CD4-positive, alpha-beta memory T cell (primary cell): ENCODE data around the gene VPS45. TPM values are rescaled to one million over a fixed set of nuclear protein-coding genes. Genes with fewer than 3 reads are reported as not detected.

Experiments
- CTCF ChIA-PET: fragments of 350-600 bp; sonication (Branson Sonifier 250); formaldehyde crosslinking; loops from one replicate; lab custom pipeline; 2021; ENCODE audit warnings: inconsistent platforms; ENCODE audit not compliant: partially characterized antibody; lab: Charles Lee
- POLR2A ChIA-PET: fragments of 350-600 bp; sonication (Branson Sonifier 250); formaldehyde crosslinking; loops from one replicate; lab custom pipeline; 2021; ENCODE audit not compliant: partially characterized antibody; lab: Charles Lee
- DNase-seq, 5 donors: peaks; one replicate each; pipeline versions ENCODE4 v3.0.0 to v3.0.0-alpha.2; 2020 to 2022; ENCODE audit warnings: mixed read lengths in 1 of 5
- H3K27ac ChIP-seq: one replicate; pipeline ENCODE4 v1.7.0; 2013; ENCODE audit warnings: low read depth, low read length
- H3K27me3 ChIP-seq: 2 replicates; pipeline ENCODE4 v1.7.0; 2013; ENCODE audit warnings: mild to moderate bottlenecking, low read length, moderate library complexity; ENCODE audit not compliant: insufficient read depth
- H3K36me3 ChIP-seq: 2 replicates; pipeline ENCODE4 v1.7.0; 2013; ENCODE audit warnings: mild to moderate bottlenecking, low read length, moderate library complexity; ENCODE audit not compliant: insufficient read depth
- H3K4me1 ChIP-seq: 2 replicates; pipeline ENCODE4 v1.7.0; 2013; ENCODE audit warnings: mild to moderate bottlenecking, low read length, moderate library complexity; ENCODE audit not compliant: insufficient read depth
- H3K4me3 ChIP-seq, 2 donors: one replicate each; pipeline ENCODE4 v1.7.0; 2013; ENCODE audit warnings: low read length in 2 of 2, mild to moderate bottlenecking in 1 of 2
- H3K9me3 ChIP-seq, 2 donors: one replicate each; pipeline ENCODE4 v1.7.0; 2013; ENCODE audit warnings: low read length in 2 of 2, control low read depth in 1 of 2; ENCODE audit not compliant: control insufficient read depth in 1 of 2
- H3K27ac Mint-ChIP-seq, 7 donors: one replicate each; pipeline ENCODE4 v1.8.0; 2020 to 2021; ENCODE audit warnings: mixed read lengths in 7 of 7, mild to moderate bottlenecking in 6 of 7, inconsistent platforms in 3 of 7, moderate library complexity in 3 of 7
- H3K27me3 Mint-ChIP-seq, 2 donors: one replicate each; pipeline ENCODE4 v1.8.0; 2020 to 2021; ENCODE audit warnings: mixed read lengths in 2 of 2
- H3K36me3 Mint-ChIP-seq, 2 donors: one replicate each; pipeline ENCODE4 v1.8.0; 2020 to 2021; ENCODE audit warnings: mixed read lengths in 2 of 2, inconsistent platforms in 1 of 2, mild to moderate bottlenecking in 1 of 2
- H3K4me1 Mint-ChIP-seq, 4 donors: one replicate each; pipeline ENCODE4 v1.8.0; 2020 to 2021; ENCODE audit warnings: mixed read lengths in 4 of 4, mild to moderate bottlenecking in 1 of 4
- H3K4me3 Mint-ChIP-seq, 8 donors: one replicate each; pipeline ENCODE4 v1.8.0; 2020 to 2021; ENCODE audit warnings: mixed read lengths in 8 of 8, mild to moderate bottlenecking in 7 of 8, moderate library complexity in 6 of 8, inconsistent platforms in 3 of 8
- H3K9me3 Mint-ChIP-seq, 8 donors: one replicate each; pipeline ENCODE4 v1.8.0; 2020 to 2021; ENCODE audit warnings: mixed read lengths in 8 of 8, mild to moderate bottlenecking in 5 of 8, inconsistent platforms in 3 of 8, moderate library complexity in 1 of 8
- intact Hi-C: fragments of 100-400 bp; cut with micrococcal nuclease; formaldehyde crosslinking; loops from one replicate; pipeline ENCODE4 v1.15.1; 2023
- polyA plus RNA-seq, 2 donors: library from polyadenylated mRNA; unstranded; fragments of 300-500 nt; fragmentation: Illumina TruSeq; gene quantifications; one replicate each; pipeline ENCODE4 v1.2.3, GENCODE V29; 2021
- total RNA-seq, 2 experiments: library from RNA; stranded (reverse); gene quantifications; one replicate each; pipeline ENCODE4 v1.2.3, GENCODE V29; 2021

Gene VPS45
- total RNA-seq (10 to 100 TPM; 32.1 to 38.5 TPM), polyA plus RNA-seq (10 to 100 TPM; 25.1 to 36.7 TPM)

GRCh38 chr1:150067184-150068108 is at the start of gene VPS45:
VPS45 (plus strand) TSS chr1:150067776; CDS start chr1:150067858, 82 bp downstream.
- intact Hi-C loops: loop anchor here (1.0 kb wide), 3 partner anchors 57 to 105 kb away; partner anchors contain the start of genes OTUD7B and PLEKHO1
- no peaks in the 10 kb centered on the region for H3K36me3 ChIP-seq
- peak within 1 kb of the TSS; percentile 65 for H3K27ac ChIP-seq
- ChIA-PET CTCF (interaction anchor here (0.6 to 17.3 kb wide), 16 partner anchors 10 to 180 kb away, joined by 3 to 574 read pairs (median 4); a partner anchor contains a TSS), POLR2A (interaction anchor here (0.6 to 4.8 kb wide), 18 partner anchors 10 to 256 kb away, joined by 3 to 45 read pairs (median 4); partner anchors contain the start of gene PLEKHO1)
- no peaks in the 10 kb centered on the region for H3K9me3 ChIP-seq
- no peaks in the 10 kb centered on the region for H3K9me3 Mint-ChIP-seq
- peak; percentile 69 to 82 (median 75) for DNase-seq
- peak within 1 kb of the TSS; percentile 91 to 98 (median 96) for H3K4me3 Mint-ChIP-seq
- peaks cover 27 to 42% (median 35%) of the 10 kb centered on the region in 4 donors for H3K4me1 Mint-ChIP-seq
- peaks cover 6 to 19% of the 10 kb centered on the region in 2 donors for H3K36me3 Mint-ChIP-seq
- peak within 1 kb of the TSS; percentile 70 to 88 for H3K4me3 ChIP-seq
- no peaks in the 10 kb centered on the region for H3K27me3 Mint-ChIP-seq
- no peaks in the 10 kb centered on the region for H3K27me3 ChIP-seq
- H3K27ac Mint-ChIP-seq: peak within 1 kb of the TSS; percentile 91 to 97 (median 94)
- peaks cover 30% of the 10 kb centered on the region for H3K4me1 ChIP-seq

GRCh38 chr1:150018165-150018564 is 49.4 kb upstream of the VPS45 start:
- intact Hi-C loops: no loop called here
- Histone ChIP-seq H3K27ac (no peak overlapping the region), H3K4me1 (no peaks in the 10 kb centered on the region), H3K9me3 (no peaks in the 10 kb centered on the region), H3K4me3 (no peak overlapping the region), H3K36me3 (no peaks in the 10 kb centered on the region), H3K27me3 (no peaks in the 10 kb centered on the region)
- ChIA-PET POLR2A (no interaction called here), CTCF (no interaction called here)
- no peak for DNase-seq
- Mint-ChIP-seq H3K4me1 (peaks cover 0 to 4% (median 1%) of the 10 kb centered on the region in 4 donors), H3K4me3 (no peak overlapping the region), H3K36me3 (no peaks in the 10 kb centered on the region), H3K9me3 (no peaks in the 10 kb centered on the region), H3K27ac (no peak overlapping the region), H3K27me3 (no peaks in the 10 kb centered on the region)

- no peaks in the 10 kb centered on the region for H3K4me1 Mint-ChIP-seq
- no peaks in the 10 kb centered on the region for H3K9me3 Mint-ChIP-seq
- H3K4me1 ChIP-seq: no peaks in the 10 kb centered on the region
- H3K4me3 ChIP-seq: no peak overlapping the region
- H3K36me3 ChIP-seq: no peaks in the 10 kb centered on the region
- no peak overlapping the region for H3K27ac Mint-ChIP-seq
- ChIA-PET POLR2A (no interaction called here), CTCF (interaction anchor here (1.2 kb wide), 1 partner anchor 10 kb away, joined by 3 read pairs; the partner anchor contains the start of gene OTUD7B)
- intact Hi-C loops: no loop called here
- H3K4me3 Mint-ChIP-seq: no peak overlapping the region
- H3K36me3 Mint-ChIP-seq: no peaks in the 10 kb centered on the region
- no peak for DNase-seq
- H3K27ac ChIP-seq: no peak overlapping the region
- H3K27me3 ChIP-seq: no peaks in the 10 kb centered on the region
- H3K9me3 ChIP-seq: no peaks in the 10 kb centered on the region
- peaks cover 1 to 3% of the 10 kb centered on the region in 2 donors for H3K27me3 Mint-ChIP-seq
Observed at GRCh38 chr1:150020711-150021110, 46.9 kb upstream of the VPS45 start.

- no peaks in the 10 kb centered on the region for H3K4me1 Mint-ChIP-seq
- H3K9me3 Mint-ChIP-seq: no peaks in the 10 kb centered on the region
- Histone ChIP-seq H3K4me1 (no peaks in the 10 kb centered on the region), H3K27me3 (no peaks in the 10 kb centered on the region), H3K9me3 (no peaks in the 10 kb centered on the region), H3K27ac (no peak overlapping the region), H3K4me3 (no peak overlapping the region), H3K36me3 (no peaks in the 10 kb centered on the region)
- ChIA-PET POLR2A (no interaction called here), CTCF (interaction anchor here (1.1 to 1.3 kb wide), 2 partner anchors 56 to 166 kb away, joined by 3 read pairs; no protein-coding TSS in a partner anchor)
- intact Hi-C loops: no loop called here
- no peak overlapping the region for H3K4me3 Mint-ChIP-seq
- peaks cover 1 to 3% of the 10 kb centered on the region in 2 donors for H3K27me3 Mint-ChIP-seq
- no peaks in the 10 kb centered on the region for H3K36me3 Mint-ChIP-seq
- H3K27ac Mint-ChIP-seq: no peak overlapping the region
- DNase-seq: no peak
Observed at GRCh38 chr1:150021191-150021694, 46.3 kb upstream of the VPS45 start.

- Histone ChIP-seq H3K27me3 (no peaks in the 10 kb centered on the region), H3K9me3 (no peaks in the 10 kb centered on the region), H3K27ac (no peak overlapping the region), H3K36me3 (no peaks in the 10 kb centered on the region), H3K4me1 (no peaks in the 10 kb centered on the region), H3K4me3 (no peak overlapping the region)
- ChIA-PET CTCF (interaction anchor here (1.1 to 1.3 kb wide), 2 partner anchors 57 to 164 kb away, joined by 3 read pairs; no protein-coding TSS in a partner anchor), POLR2A (no interaction called here)
- H3K27me3 Mint-ChIP-seq: peaks cover 1 to 3% of the 10 kb centered on the region in 2 donors
- no peak overlapping the region for H3K27ac Mint-ChIP-seq
- H3K9me3 Mint-ChIP-seq: no peaks in the 10 kb centered on the region
- H3K4me3 Mint-ChIP-seq: no peak overlapping the region
- DNase-seq: no peak
- no peaks in the 10 kb centered on the region for H3K36me3 Mint-ChIP-seq
- intact Hi-C loops: no loop called here
- no peaks in the 10 kb centered on the region for H3K4me1 Mint-ChIP-seq
Observed at GRCh38 chr1:150022357-150022756, 45.2 kb upstream of the VPS45 start.

GRCh38 chr1:150024156-150024555 is 43.4 kb upstream of the VPS45 start:
- Histone ChIP-seq H3K9me3 (no peaks in the 10 kb centered on the region), H3K4me3 (no peak overlapping the region), H3K4me1 (no peaks in the 10 kb centered on the region), H3K36me3 (no peaks in the 10 kb centered on the region), H3K27me3 (no peaks in the 10 kb centered on the region), H3K27ac (no peak overlapping the region)
- no peaks in the 10 kb centered on the region for H3K4me1 Mint-ChIP-seq
- H3K4me3 Mint-ChIP-seq: no peak overlapping the region
- no peaks in the 10 kb centered on the region for H3K36me3 Mint-ChIP-seq
- DNase-seq: no peak
- H3K27ac Mint-ChIP-seq: no peak overlapping the region
- ChIA-PET POLR2A (no interaction called here), CTCF (interaction anchor here (1.5 kb wide), 1 partner anchor 63 kb away, joined by 4 read pairs; no protein-coding TSS in a partner anchor)
- H3K9me3 Mint-ChIP-seq: no peaks in the 10 kb centered on the region
- intact Hi-C loops: no loop called here
- H3K27me3 Mint-ChIP-seq: peaks cover 1 to 3% of the 10 kb centered on the region in 2 donors

- no peaks in the 10 kb centered on the region for H3K36me3 Mint-ChIP-seq
- H3K4me3 Mint-ChIP-seq: no peak overlapping the region
- H3K27ac ChIP-seq: no peak overlapping the region
- ChIA-PET POLR2A (no interaction called here), CTCF (no interaction called here)
- no peaks in the 10 kb centered on the region for H3K4me1 Mint-ChIP-seq
- H3K4me1 ChIP-seq: no peaks in the 10 kb centered on the region
- intact Hi-C loops: no loop called here
- no peak overlapping the region for H3K27ac Mint-ChIP-seq
- H3K9me3 ChIP-seq: no peaks in the 10 kb centered on the region
- no peak for DNase-seq
- no peaks in the 10 kb centered on the region for H3K27me3 ChIP-seq
- no peaks in the 10 kb centered on the region for H3K9me3 Mint-ChIP-seq
- peaks cover 1 to 3% of the 10 kb centered on the region in 2 donors for H3K27me3 Mint-ChIP-seq
- H3K36me3 ChIP-seq: no peaks in the 10 kb centered on the region
- H3K4me3 ChIP-seq: no peak overlapping the region
Observed at GRCh38 chr1:150028322-150028721, 39.3 kb upstream of the VPS45 start.
